ENCODE measurements around the gene ENTPD2. TPM values are rescaled to one million over a fixed set of nuclear protein-coding genes. Genes with fewer than 3 reads are reported as not detected.

ENTPD2 gene
- total and polyA plus RNA-seq, 2 donors (not counting 1 experiment from before 2014, with no cell fraction given): not detected

GRCh38 chr9:137086531-137087408, 32.9 kb upstream of the ENTPD2 start, which contains the start of gene MAN1B1:
Gene MAN1B1, plus strand, starts transcription at chr9:137086985. Its CDS starts 15 bp downstream, at chr9:137087000.
- peak; percentile 79 for ATAC-seq (ENCODE audit: low read depth)
- peaks cover 24% of the 10 kb centered on the region for H3K79me2 ChIP-seq (ENCODE audit: control insufficient read depth, insufficient read depth, low read length)
- under 1% methylated on average over 95 of the region's 101 CpGs for WGBS (ENCODE audit: insufficient coverage)
- peaks cover 2 to 20% of the 10 kb centered on the region in 2 experiments for H3K36me3 ChIP-seq (replicated peaks in 1 of 2; ENCODE audit: control extremely low read depth in 1 of 2, control insufficient read depth in 1 of 2, extremely low read depth in 1 of 2, insufficient read depth in 2 of 2, low read length in 1 of 2)
- peak within 1 kb of the TSS; percentile 98 for H3K27ac Mint-ChIP-seq
- no peaks in the 10 kb centered on the region for H3K9me3 Mint-ChIP-seq (ENCODE audit: insufficient read depth)
- no peaks in the 10 kb centered on the region for H3K27me3 Mint-ChIP-seq
- peak within 1 kb of the TSS; percentile 96 for H3K9ac ChIP-seq (ENCODE audit: low read length)
- POLR2A ChIA-PET: interaction anchor here (0.6 to 2.8 kb wide), 19 partner anchors 9 to 375 kb away, joined by 3 to 19 read pairs (median 3); partner anchors contain the start of genes DPP7, NELFB, SAPCD2 and SSNA1
- peak within 1 kb of the TSS; percentile 97 for H3K4me3 Mint-ChIP-seq
- H3K4me1 Mint-ChIP-seq: peaks cover 40% of the 10 kb centered on the region
- no peaks in the 10 kb centered on the region for H3K9me3 ChIP-seq (ENCODE audit: control extremely low read depth in 1 of 3, control insufficient read depth in 2 of 3, insufficient read depth in 1 of 3, low read length in 2 of 3)
- H3K4me1 ChIP-seq (ENCODE audit: control insufficient read depth in 2 of 2, insufficient read depth in 2 of 2, low read length in 2 of 2): peaks cover 18 to 41% of the 10 kb centered on the region in 2 donors
- H3K27ac ChIP-seq (ENCODE audit: low read length in 2 of 2): peak within 1 kb of the TSS; percentile 88 to 97
- peak; percentile 100 for DNase-seq
- no peaks in the 10 kb centered on the region for H4K20me1 ChIP-seq (ENCODE audit: control insufficient read depth, insufficient read depth, low read length, poor library complexity, severe bottlenecking)
- TF ChIP-seq EZH2 (IDR thresholded peaks at IDR 0.05; ENCODE audit: borderline replicate concordance, insufficient read depth, low read depth, low read length, poor library complexity, severe bottlenecking): no peak
- no peak for TF ChIP-seq CTCF (IDR thresholded peaks at IDR 0.05)
- CTCF ChIA-PET: interaction anchor here (0.7 to 2.8 kb wide), 16 partner anchors 9 to 321 kb away, joined by 3 to 19 read pairs (median 5); partner anchors contain the start of genes NPDC1, NRARP, RNF224 and SAPCD2
- H2AFZ ChIP-seq (ENCODE audit: insufficient read depth, low read depth, low read length, poor library complexity, severe bottlenecking): peak within 1 kb of the TSS; percentile 77
- H3K4me2 ChIP-seq (replicated peaks; ENCODE audit: low read depth, low read length, poor library complexity, severe bottlenecking): peak within 1 kb of the TSS; percentile 96
- intact Hi-C loops (cut with micrococcal nuclease): loop anchor here (1.0 to 5.0 kb wide), 8 partner anchors 9 to 604 kb away; partner anchors contain the start of genes DPP7, SAPCD2, SEC16A and TMEM141
- no peaks in the 10 kb centered on the region for H3K27me3 ChIP-seq (replicated peaks in 1 of 4; ENCODE audit: control extremely low read depth in 1 of 4, control insufficient read depth in 3 of 4, insufficient read depth in 4 of 4, low read length in 3 of 4)
- H3K4me3 ChIP-seq (ENCODE audit: control extremely low read depth in 1 of 5, extremely low read depth in 1 of 5, insufficient read depth in 1 of 5, low read depth in 2 of 5, low read length in 4 of 5): peak within 1 kb of the TSS; percentile 42 to 83 (median 74)
